GM21390 (cell line): ENCODE data around the gene MRE11.
"Not testable (repeated sequence)": the region's sequence is repeated elsewhere in the genome, so short reads cannot be mapped to it uniquely, and the experiment has no call there.

ENCODE experiments used
- ATAC-seq: cut with Tn5 transposase; IDR thresholded peaks from one replicate; pipeline ENCODE4 v1.9.1; 2021; ENCODE audit not compliant: unreplicated experiment

The MRE11 gene

GRCh38 chr11:94507485-94507884, 13.8 kb upstream of the MRE11 start:
- ATAC-seq = no peak

- ATAC-seq = not testable (repeated sequence)
Observed at GRCh38 chr11:94506513-94506912, 12.9 kb upstream of the MRE11 start.

- peak; percentile 50 for ATAC-seq
Observed at GRCh38 chr11:94504689-94505293, 11.1 kb upstream of the MRE11 start.

- no peak for ATAC-seq
Observed at GRCh38 chr11:94501522-94501921, 7.9 kb upstream of the MRE11 start.

- no peak for ATAC-seq
Observed at GRCh38 chr11:94500181-94500580, 6.5 kb upstream of the MRE11 start.

GRCh38 chr11:94494126-94494680, 559 bp upstream of the MRE11 start:
- ATAC-seq = peak; percentile 62

- no peak for ATAC-seq
Observed at GRCh38 chr11:94486068-94486467, 7.6 kb downstream of the MRE11 start.

GRCh38 chr11:94481342-94481741, 12.3 kb downstream of the MRE11 start:
- no peak for ATAC-seq

- ATAC-seq = no peak
Observed at GRCh38 chr11:94477624-94478023, 16.0 kb downstream of the MRE11 start.

GRCh38 chr11:94472916-94473799, 20.5 kb downstream of the MRE11 start:
- ATAC-seq = peak; percentile 83

GRCh38 chr11:94469416-94469815, 24.2 kb downstream of the MRE11 start:
- peak; percentile 84 for ATAC-seq

GRCh38 chr11:94459576-94459975, 34.1 kb downstream of the MRE11 start:
- ATAC-seq = no peak

- ATAC-seq = peak; percentile 50
Observed at GRCh38 chr11:94457118-94458029, 36.3 kb downstream of the MRE11 start.

- no peak for ATAC-seq
Observed at GRCh38 chr11:94455861-94456260, 37.8 kb downstream of the MRE11 start.

- no peak for ATAC-seq
Observed at GRCh38 chr11:94454301-94454700, 39.3 kb downstream of the MRE11 start.

GRCh38 chr11:94452988-94453387, 40.7 kb downstream of the MRE11 start:
- no peak for ATAC-seq

- ATAC-seq = no peak
Observed at GRCh38 chr11:94450048-94450447, 43.6 kb downstream of the MRE11 start.

GRCh38 chr11:94449437-94449836, 44.2 kb downstream of the MRE11 start:
- no peak for ATAC-seq

GRCh38 chr11:94449029-94449428, 44.6 kb downstream of the MRE11 start:
- no peak for ATAC-seq

GRCh38 chr11:94447149-94447548, 46.5 kb downstream of the MRE11 start:
- ATAC-seq = no peak

- ATAC-seq = no peak
Observed at GRCh38 chr11:94445641-94446040, 48.0 kb downstream of the MRE11 start.
